GM12872 (cell line): ENCODE results near the gene WWOX.

ENCODE experiments used
- TF ChIP-seq, protein P1 (sequence below): IDR thresholded peaks from 3 replicates; pipeline ENCODE4 v1.5.1; 2011; ENCODE audit warnings: low read depth, mild to moderate bottlenecking, low read length, moderate library complexity; ENCODE audit not compliant: insufficient read depth

Gene WWOX

DNA sequence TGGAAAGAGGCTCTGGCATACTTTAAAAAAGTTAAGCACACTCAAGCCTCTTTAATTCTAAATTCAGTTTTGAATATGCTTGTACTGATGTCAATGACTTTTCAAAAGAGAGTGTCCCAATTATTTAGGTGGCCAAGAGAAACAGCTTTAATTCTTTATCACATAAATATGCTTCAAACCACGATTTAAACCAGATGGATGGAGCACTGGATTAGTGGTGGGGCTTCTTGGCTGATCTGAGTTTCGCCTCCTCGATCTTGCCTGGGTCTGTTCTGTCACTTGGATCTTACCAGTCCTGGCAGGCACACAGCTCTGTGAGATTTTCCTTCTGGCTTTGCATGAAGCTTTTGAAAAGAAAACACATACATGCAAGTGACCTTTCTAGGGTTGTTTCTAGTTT, 1033.2 kb downstream of the WWOX start:
- TF ChIP-seq, protein P1, sequence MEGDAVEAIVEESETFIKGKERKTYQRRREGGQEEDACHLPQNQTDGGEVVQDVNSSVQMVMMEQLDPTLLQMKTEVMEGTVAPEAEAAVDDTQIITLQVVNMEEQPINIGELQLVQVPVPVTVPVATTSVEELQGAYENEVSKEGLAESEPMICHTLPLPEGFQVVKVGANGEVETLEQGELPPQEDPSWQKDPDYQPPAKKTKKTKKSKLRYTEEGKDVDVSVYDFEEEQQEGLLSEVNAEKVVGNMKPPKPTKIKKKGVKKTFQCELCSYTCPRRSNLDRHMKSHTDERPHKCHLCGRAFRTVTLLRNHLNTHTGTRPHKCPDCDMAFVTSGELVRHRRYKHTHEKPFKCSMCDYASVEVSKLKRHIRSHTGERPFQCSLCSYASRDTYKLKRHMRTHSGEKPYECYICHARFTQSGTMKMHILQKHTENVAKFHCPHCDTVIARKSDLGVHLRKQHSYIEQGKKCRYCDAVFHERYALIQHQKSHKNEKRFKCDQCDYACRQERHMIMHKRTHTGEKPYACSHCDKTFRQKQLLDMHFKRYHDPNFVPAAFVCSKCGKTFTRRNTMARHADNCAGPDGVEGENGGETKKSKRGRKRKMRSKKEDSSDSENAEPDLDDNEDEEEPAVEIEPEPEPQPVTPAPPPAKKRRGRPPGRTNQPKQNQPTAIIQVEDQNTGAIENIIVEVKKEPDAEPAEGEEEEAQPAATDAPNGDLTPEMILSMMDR = no peak

DNA sequence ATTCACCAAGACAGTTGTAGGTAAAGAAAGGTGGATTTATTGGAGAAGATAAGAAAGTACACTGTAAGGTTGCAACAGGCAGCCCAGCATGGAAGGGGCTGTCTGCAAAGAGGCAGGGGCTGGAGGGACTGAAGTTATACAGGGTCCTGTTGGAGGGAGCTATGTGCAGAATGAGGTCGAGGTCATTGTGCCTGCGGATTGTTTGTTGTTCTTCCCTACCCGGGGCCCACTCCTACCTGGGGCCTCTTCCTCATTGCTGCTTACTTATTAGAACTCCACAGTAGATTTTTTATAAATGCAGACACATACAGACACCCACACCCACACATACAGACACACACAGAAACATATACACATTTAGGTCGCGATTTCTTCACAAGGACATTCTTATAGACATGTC, 1034.8 kb downstream of the WWOX start:
- TF ChIP-seq, protein P1 = no peak

DNA sequence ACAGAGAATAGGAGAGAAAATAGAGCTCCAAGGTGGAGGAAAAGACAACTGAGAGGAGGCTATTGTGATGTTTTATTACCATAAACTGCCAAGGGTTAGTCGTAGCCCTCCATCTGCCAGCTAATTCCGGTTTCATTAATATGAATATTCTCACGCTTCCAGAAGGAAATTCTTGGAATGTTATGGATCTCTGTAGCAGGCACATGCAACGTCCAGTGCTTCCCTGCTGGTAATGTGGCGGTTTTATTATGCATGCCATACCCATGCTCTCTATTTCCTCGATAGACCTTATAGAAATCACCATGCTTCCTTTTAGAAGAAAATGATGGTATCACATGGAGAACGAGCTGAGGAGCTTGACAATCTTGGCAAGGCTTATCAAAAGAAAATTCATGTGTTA, 1037.5 kb downstream of the WWOX start:
- TF ChIP-seq, protein P1 = no peak

DNA sequence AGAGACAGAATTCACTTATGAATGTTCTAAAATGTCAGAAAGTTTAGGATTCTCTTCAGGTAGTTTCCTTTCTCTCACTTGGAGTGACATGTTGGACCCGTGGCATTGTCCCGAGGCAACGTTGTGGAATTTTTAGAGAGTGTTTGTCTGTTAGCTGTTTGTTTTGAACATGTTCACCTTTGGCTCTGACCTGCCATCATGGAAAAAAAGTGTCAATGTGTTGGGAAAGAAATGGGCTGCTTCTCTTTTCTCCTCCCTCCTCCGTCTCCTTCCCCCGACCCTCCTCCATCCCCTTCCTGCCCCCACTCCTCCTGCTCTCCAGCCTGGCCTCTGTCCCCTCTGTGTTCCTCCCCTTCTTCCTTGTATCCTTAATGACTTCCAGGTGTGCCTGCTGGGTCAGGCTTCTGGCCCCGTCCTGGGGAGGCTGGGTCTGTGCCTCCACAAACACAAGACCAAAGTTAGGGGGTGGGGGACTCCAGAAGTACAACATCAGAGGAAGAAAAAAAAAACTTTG, 1038.0 kb downstream of the WWOX start:
- TF ChIP-seq, protein P1 = no peak

DNA sequence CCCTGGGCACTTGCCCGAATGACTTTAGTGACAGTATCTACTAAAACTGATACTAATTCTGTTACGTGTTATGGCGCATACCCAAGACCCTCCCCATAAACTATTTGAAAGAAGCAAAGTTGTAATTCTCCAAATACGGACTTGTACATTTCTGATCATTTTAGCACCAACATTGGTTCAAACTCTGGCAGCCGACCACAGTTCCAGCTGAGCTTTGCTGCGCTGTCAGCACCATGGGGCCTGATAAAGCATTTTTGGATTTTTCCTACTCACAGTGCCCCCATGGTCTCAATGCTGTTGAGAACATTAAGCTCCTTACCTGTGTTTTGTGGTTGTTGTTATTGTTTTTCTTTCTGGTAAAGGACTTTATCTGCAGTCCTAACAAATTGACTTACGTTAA, 1040.3 kb downstream of the WWOX start:
- TF ChIP-seq, protein P1 = no peak

DNA sequence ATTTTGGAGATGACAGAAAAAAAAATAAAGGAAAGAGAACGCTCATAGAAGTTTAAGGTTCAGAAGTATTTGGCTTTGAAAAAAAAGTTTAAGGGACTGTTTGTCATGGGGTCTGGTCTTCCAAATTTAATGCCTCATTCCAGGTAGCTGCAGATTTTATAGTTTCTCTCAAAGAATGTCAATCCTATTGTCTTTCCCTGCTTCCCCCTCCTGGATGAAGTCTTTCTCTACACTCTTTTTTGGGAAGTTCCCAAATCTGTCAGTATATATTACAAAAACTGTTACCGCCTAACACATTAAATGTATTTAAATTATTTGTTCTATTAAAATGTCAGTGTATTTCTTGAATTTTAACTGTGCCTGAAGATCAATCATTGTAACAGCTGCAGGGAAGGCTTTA, 1043.6 kb downstream of the WWOX start:
- TF ChIP-seq, protein P1 = no peak

DNA sequence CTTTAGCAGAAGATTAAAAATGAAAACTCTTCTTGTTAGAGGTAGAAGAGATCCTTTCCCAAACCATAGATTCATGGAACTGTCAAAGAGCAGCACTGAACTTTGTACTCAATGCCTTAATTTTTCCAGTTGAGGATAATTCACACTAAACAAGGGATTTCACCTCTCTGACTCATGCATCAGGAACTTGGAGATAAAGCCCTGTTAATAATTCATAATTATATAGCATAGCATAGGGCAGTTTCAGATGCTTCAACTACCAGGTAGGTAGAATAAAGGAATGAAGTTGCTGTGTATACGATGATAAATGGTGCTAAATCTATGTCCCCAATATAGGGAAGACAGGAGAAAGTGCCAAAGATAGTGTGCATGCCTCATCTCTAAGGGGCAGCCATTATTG, 1050.7 kb downstream of the WWOX start:
- TF ChIP-seq, protein P1 = no peak
